IPS-18a (cell line): Measurements from ENCODE around the gene MIPOL1.
"Not testable (repeated sequence)": the region's sequence is repeated elsewhere in the genome, so short reads cannot be mapped to it uniquely, and the experiment has no call there.

Experiments
- H3K27ac ChIP-seq: one replicate; pipeline ENCODE4 v1.5.1; 2013; ENCODE audit warnings: low read length
- H3K27me3 ChIP-seq: one replicate; pipeline ENCODE4 v1.6.1; 2013; ENCODE audit warnings: mild to moderate bottlenecking, low read length; ENCODE audit not compliant: control insufficient read depth, insufficient read depth
- H3K36me3 ChIP-seq: one replicate; pipeline ENCODE4 v1.6.1; 2013; ENCODE audit warnings: low read depth, low read length; ENCODE audit not compliant: control insufficient read depth
- H3K4me1 ChIP-seq: one replicate; pipeline ENCODE4 v1.6.1; 2013; ENCODE audit warnings: low read depth, low read length; ENCODE audit not compliant: control insufficient read depth
- H3K4me3 ChIP-seq: one replicate; pipeline ENCODE4 v1.5.1; 2013; ENCODE audit warnings: low read length
- H3K9ac ChIP-seq: one replicate; pipeline ENCODE4 v1.6.1; 2013; ENCODE audit warnings: mild to moderate bottlenecking, low read length, moderate library complexity
- H3K9me3 ChIP-seq: one replicate; pipeline ENCODE4 v1.6.1; 2013; ENCODE audit warnings: low read depth, low read length; ENCODE audit not compliant: control insufficient read depth

MIPOL1 gene

GRCh38 chr14:37197421-37198272 is at the start of gene MIPOL1:
Gene MIPOL1 (plus strand): TSS chr14:37197937. CDS start chr14:37247889, 49,952 bp downstream.
- Histone ChIP-seq H3K4me1 (no peaks in the 10 kb centered on the region), H3K4me3 (peak within 1 kb of the TSS; percentile 72), H3K9ac (peak within 1 kb of the TSS; percentile 67), H3K9me3 (no peaks in the 10 kb centered on the region), H3K36me3 (no peaks in the 10 kb centered on the region), H3K27ac (peak within 1 kb of the TSS; percentile 10), H3K27me3 (no peaks in the 10 kb centered on the region)

- no peak overlapping the region for H3K27ac ChIP-seq
- no peak overlapping the region for H3K4me3 ChIP-seq
- no peak overlapping the region for H3K9ac ChIP-seq
These were observed 47.3 kb upstream of the MIPOL1 start for GRCh38 chr14:37150414-37150813.

GRCh38 chr14:37153005-37153404 is 44.7 kb upstream of the MIPOL1 start:
- Histone ChIP-seq H3K4me3 (no peak overlapping the region), H3K27ac (no peak overlapping the region), H3K27me3 (no peaks in the 10 kb centered on the region), H3K9ac (no peak overlapping the region), H3K4me1 (no peaks in the 10 kb centered on the region), H3K9me3 (no peaks in the 10 kb centered on the region), H3K36me3 (no peaks in the 10 kb centered on the region)

More at GRCh38 chr14:37150414-37150813, 47.3 kb upstream of the MIPOL1 start:
- no peaks in the 10 kb centered on the region for H3K27me3 ChIP-seq
- no peaks in the 10 kb centered on the region for H3K36me3 ChIP-seq
- H3K9me3 ChIP-seq = no peaks in the 10 kb centered on the region
- no peaks in the 10 kb centered on the region for H3K4me1 ChIP-seq

GRCh38 chr14:37153483-37153882 is 44.3 kb upstream of the MIPOL1 start:
- no peaks in the 10 kb centered on the region for H3K9me3 ChIP-seq
- H3K36me3 ChIP-seq = no peaks in the 10 kb centered on the region
- no peak overlapping the region for H3K9ac ChIP-seq
- H3K4me3 ChIP-seq = no peak overlapping the region
- no peaks in the 10 kb centered on the region for H3K4me1 ChIP-seq
- H3K27me3 ChIP-seq = no peaks in the 10 kb centered on the region
- H3K27ac ChIP-seq = no peak overlapping the region

GRCh38 chr14:37157987-37158386 is 39.8 kb upstream of the MIPOL1 start:
- H3K27me3 ChIP-seq = no peaks in the 10 kb centered on the region

GRCh38 chr14:37162307-37162706 is 35.4 kb upstream of the MIPOL1 start:
- not testable (repeated sequence) for H3K4me3 ChIP-seq, H3K9me3 ChIP-seq, H3K9ac ChIP-seq, H3K36me3 ChIP-seq, H3K27ac ChIP-seq, H3K27me3 ChIP-seq, H3K4me1 ChIP-seq

More at GRCh38 chr14:37157987-37158386, 39.8 kb upstream of the MIPOL1 start:
- Histone ChIP-seq H3K36me3 (no peaks in the 10 kb centered on the region), H3K27ac (no peak overlapping the region), H3K4me3 (no peak overlapping the region), H3K9me3 (no peaks in the 10 kb centered on the region), H3K4me1 (no peaks in the 10 kb centered on the region), H3K9ac (no peak overlapping the region)

GRCh38 chr14:37165794-37166193 is 31.9 kb upstream of the MIPOL1 start:
- Histone ChIP-seq H3K27ac (no peak overlapping the region), H3K4me3 (no peak overlapping the region), H3K27me3 (no peaks in the 10 kb centered on the region), H3K9me3 (no peaks in the 10 kb centered on the region), H3K9ac (no peak overlapping the region), H3K36me3 (no peaks in the 10 kb centered on the region), H3K4me1 (peaks cover 27% of the 10 kb centered on the region)

- Histone ChIP-seq H3K9ac (no peak overlapping the region), H3K36me3 (no peaks in the 10 kb centered on the region), H3K4me3 (peak overlapping the region; percentile 28), H3K9me3 (no peaks in the 10 kb centered on the region), H3K27ac (peak overlapping the region; percentile 4), H3K4me1 (peaks cover 27% of the 10 kb centered on the region), H3K27me3 (no peaks in the 10 kb centered on the region)
These were observed 30.3 kb upstream of the MIPOL1 start for GRCh38 chr14:37167151-37168047.

GRCh38 chr14:37168721-37169120 is 29.0 kb upstream of the MIPOL1 start:
- H3K4me3 ChIP-seq = peak overlapping the region; percentile 28
- H3K9me3 ChIP-seq = no peaks in the 10 kb centered on the region
- H3K4me1 ChIP-seq = peaks cover 33% of the 10 kb centered on the region
- no peak overlapping the region for H3K27ac ChIP-seq
- no peaks in the 10 kb centered on the region for H3K27me3 ChIP-seq
- H3K9ac ChIP-seq = no peak overlapping the region
- no peaks in the 10 kb centered on the region for H3K36me3 ChIP-seq

- Histone ChIP-seq H3K36me3 (no peaks in the 10 kb centered on the region), H3K4me1 (peaks cover 33% of the 10 kb centered on the region), H3K9me3 (no peaks in the 10 kb centered on the region), H3K27me3 (no peaks in the 10 kb centered on the region), H3K4me3 (no peak overlapping the region), H3K27ac (no peak overlapping the region), H3K9ac (no peak overlapping the region)
These were observed 27.5 kb upstream of the MIPOL1 start for GRCh38 chr14:37170237-37170636.

- Histone ChIP-seq H3K9me3 (no peaks in the 10 kb centered on the region), H3K4me3 (peak overlapping the region; percentile 92), H3K27me3 (no peaks in the 10 kb centered on the region), H3K4me1 (peaks cover 33% of the 10 kb centered on the region), H3K36me3 (no peaks in the 10 kb centered on the region), H3K9ac (no peak overlapping the region), H3K27ac (no peak overlapping the region)
These were observed 26.7 kb upstream of the MIPOL1 start for GRCh38 chr14:37170993-37171392.
